IMR-90 (cell line): Measurements from ENCODE around the gene RABGAP1. TPM values are rescaled to one million over a fixed set of nuclear protein-coding genes. Genes with fewer than 3 reads are reported as not detected.

Experiments used
- ATAC-seq: fragments of 200-7000 bp; cut with Tn5 transposase; 2 replicates; pipeline ENCODE4 v1.9.1; 2020; ENCODE audit warnings: low read depth, mild to moderate bottlenecking, moderate library complexity
- BruUV-seq: library from RNA; stranded (reverse); fragments of 400-500 nt; replicated peaks from 2 replicates; lab custom pipeline; 2021; lab: Mats Ljungman, UMichigan
- CTCF ChIA-PET: fragments of 300-600 bp; formaldehyde crosslinking; extraction: SDS; loops from one replicate; lab custom pipeline; 2021; ENCODE audit warnings: antibody characterized with exemption; lab: Yijun Ruan, JAX
- POLR2A ChIA-PET: fragments of 300-600 bp; sonication (Branson Sonifier 250); formaldehyde crosslinking; loops from one replicate; lab custom pipeline; 2022; ENCODE audit warnings: antibody characterized with exemption; ENCODE audit not compliant: unreplicated experiment; lab: Charles Lee
- DNase-seq: peaks from one replicate; pipeline ENCODE4 v3.0.0; 2013
- H2AFZ ChIP-seq: replicated peaks from 2 replicates; pipeline ENCODE3; 2013; ENCODE audit warnings: low read length, mild to moderate bottlenecking; ENCODE audit not compliant: poor library complexity
- H2AK5ac ChIP-seq: 2 replicates; pipeline ENCODE4 v1.6.1; 2013; ENCODE audit warnings: low read depth, low read length, inconsistent platforms
- H2AK9ac ChIP-seq: replicated peaks from 2 replicates; pipeline ENCODE3; 2013; ENCODE audit warnings: mild to moderate bottlenecking, low read depth, low read length, moderate library complexity; ENCODE audit not compliant: poor library complexity
- H2BK120ac ChIP-seq: 2 replicates; pipeline ENCODE4 v1.6.1; 2013; ENCODE audit warnings: low read depth, low read length, inconsistent platforms
- H2BK15ac ChIP-seq: 3 replicates; pipeline ENCODE4 v1.6.1; 2013; ENCODE audit warnings: low read depth, low read length, inconsistent platforms
- H2BK20ac ChIP-seq: 2 replicates; pipeline ENCODE4 v1.6.1; 2013; ENCODE audit warnings: low read depth, mild to moderate bottlenecking, inconsistent platforms, low read length, moderate library complexity
- H2BK5ac ChIP-seq: 2 replicates; pipeline ENCODE4 v1.6.1; 2013; ENCODE audit warnings: mild to moderate bottlenecking, low read depth, low read length, inconsistent platforms; ENCODE audit not compliant: poor library complexity, severe bottlenecking
- H3K14ac ChIP-seq: replicated peaks from 2 replicates; pipeline ENCODE4 v1.6.1; 2013; ENCODE audit warnings: low read depth, low read length, inconsistent platforms
- H3K18ac ChIP-seq: 2 replicates; pipeline ENCODE4 v1.6.1; 2013; ENCODE audit warnings: low read depth, low read length, control low read depth
- H3K23ac ChIP-seq: 2 replicates; pipeline ENCODE4 v1.6.1; 2013; ENCODE audit warnings: low read depth, low read length, inconsistent platforms
- H3K27ac ChIP-seq: 2 replicates; pipeline ENCODE4 v1.5.1; 2013; ENCODE audit warnings: mild to moderate bottlenecking, control low read depth, low read length; ENCODE audit not compliant: insufficient read depth
- H3K27me3 ChIP-seq: 2 replicates; pipeline ENCODE4 v1.6.1; 2013; ENCODE audit warnings: low read length; ENCODE audit not compliant: control insufficient read depth, insufficient read depth
- H3K36me3 ChIP-seq: 2 replicates; pipeline ENCODE4 v1.6.1; 2013; ENCODE audit warnings: low read length, mixed read lengths; ENCODE audit not compliant: control insufficient read depth, insufficient read depth
- H3K4ac ChIP-seq: 2 replicates; pipeline ENCODE4 v1.6.1; 2013; ENCODE audit warnings: low read depth, low read length, inconsistent platforms
- H3K4me1 ChIP-seq: 2 replicates; pipeline ENCODE4 v1.6.1; 2013; ENCODE audit warnings: low read length, mixed read lengths; ENCODE audit not compliant: control insufficient read depth, insufficient read depth
- H3K4me2 ChIP-seq: 2 replicates; pipeline ENCODE4 v1.6.1; 2013; ENCODE audit warnings: low read depth, mild to moderate bottlenecking, control low read depth, low read length, moderate library complexity
- H3K4me3 ChIP-seq: 2 replicates; pipeline ENCODE4 v1.5.1; 2013; ENCODE audit warnings: low read depth, mild to moderate bottlenecking, control low read depth, low read length, moderate library complexity; ENCODE audit not compliant: insufficient read depth
- H3K56ac ChIP-seq: 2 replicates; pipeline ENCODE4 v1.6.1; 2013; ENCODE audit warnings: low read length, inconsistent platforms; ENCODE audit not compliant: insufficient read depth; ENCODE audit errors: extremely low read depth
- H3K79me1 ChIP-seq, 2 experiments: 2 replicates each; pipeline ENCODE4 v1.6.1; 2013; ENCODE audit warnings: low read length in 2 of 2, inconsistent platforms in 1 of 2, low read depth in 1 of 2
- H3K9ac ChIP-seq: 2 replicates; pipeline ENCODE4 v1.6.1; 2013; ENCODE audit warnings: low read depth, low read length, control low read depth
- H3K9me1 ChIP-seq: 2 replicates; pipeline ENCODE4 v1.6.1; 2013; ENCODE audit warnings: low read length, inconsistent platforms; ENCODE audit not compliant: insufficient read depth
- H3K9me3 ChIP-seq: 2 replicates; pipeline ENCODE4 v1.6.1; 2013; ENCODE audit warnings: low read length; ENCODE audit not compliant: control insufficient read depth, insufficient read depth
- H4K20me1 ChIP-seq: 2 replicates; pipeline ENCODE4 v1.6.1; 2013; ENCODE audit warnings: low read length, inconsistent platforms; ENCODE audit not compliant: insufficient read depth
- H4K5ac ChIP-seq: 2 replicates; pipeline ENCODE4 v1.6.1; 2013; ENCODE audit warnings: mild to moderate bottlenecking, low read depth, low read length, control low read depth
- H4K8ac ChIP-seq, 2 experiments: 2 replicates each; pipeline ENCODE4 v1.6.1; 2013; ENCODE audit warnings: low read depth in 2 of 2, low read length in 2 of 2, control low read depth in 1 of 2, inconsistent platforms in 1 of 2
- H4K91ac ChIP-seq: 2 replicates; pipeline ENCODE4 v1.6.1; 2013; ENCODE audit warnings: low read depth, low read length, inconsistent platforms; ENCODE audit not compliant: insufficient read depth
- CHD1 ChIP-seq: IDR thresholded peaks from 2 replicates; pipeline ENCODE4 v1.6.1; 2012; ENCODE audit warnings: low read depth, low read length, improper control_type of control experiment
- POLR2A ChIP-seq: IDR thresholded peaks from 2 replicates; pipeline ENCODE4 v1.6.1; 2012; ENCODE audit warnings: mild to moderate bottlenecking, low read depth, low read length
- SMC3 ChIP-seq: fragments of 150-350 bp; IDR thresholded peaks from 2 replicates; pipeline ENCODE4 v1.6.1; 2016; ENCODE audit warnings: low read depth, mild to moderate bottlenecking, antibody characterized with exemption, low read length, moderate library complexity
- WGBS, 2 experiments: methylation state at CpG; one replicate each; pipeline versions ENCODE4 v1.1.5 to v1.1.7; 2013; ENCODE audit warnings: missing lambda C conversion rate in 2 of 2; ENCODE audit not compliant: insufficient read length in 1 of 2; ENCODE audit errors: extremely low coverage in 2 of 2; 5-methylcytosine and 5-hydroxymethylcytosine counted together
- dilution Hi-C: fragments of 300-500 bp; cut with HindIII; formaldehyde crosslinking; loops from one replicate; pipeline ENCODE4 v1.14.3; 2018; ENCODE audit warnings: low sequenced_read_pairs; ENCODE audit not compliant: unreplicated experiment
- in situ Hi-C: fragments of 300-500 bp; cut with MboI; formaldehyde crosslinking; loops from 3 replicates; pipeline ENCODE4 v1.14.3; 2019; ENCODE audit warnings: low sequenced_read_pairs, inconsistent platforms, mixed read lengths
- intact Hi-C: fragments of 100-400 bp; cut with micrococcal nuclease; formaldehyde crosslinking; loops from 2 replicates; pipeline ENCODE4 v1.10.0; 2022
- polyA plus RNA-seq, 3 experiments: library from polyadenylated mRNA; depleted of rRNA; stranded (reverse); fragments of >200 nt; gene quantifications; 2 replicates each; pipeline ENCODE4 v1.2.3, GENCODE V29; 2012; ENCODE audit warnings: low replicate concordance in 1 of 3
- total RNA-seq: library from RNA; depleted of rRNA; stranded (reverse); fragments of >200 nt; gene quantifications from 2 replicates; pipeline ENCODE4 v1.2.3, GENCODE V29; 2012

The RABGAP1 gene
- total and polyA plus RNA-seq, 2 of the 4 experiments (the other 2 are of a cell fraction), result 20.0 to 53.9 TPM

GRCh38 chr9:123104807-123105206, 164.0 kb downstream of the RABGAP1 start:
- Histone ChIP-seq H3K18ac (no peak overlapping the region), H2BK20ac (no peak overlapping the region), H3K4ac (no peak overlapping the region), H2BK15ac (no peak overlapping the region), H2AK9ac (no peak overlapping the region), H3K79me1 (peaks cover 0 to 5% of the 10 kb centered on the region in 2 experiments; a peak in 1 of 4 replicates), H3K27ac (no peak overlapping the region), H2AFZ (no peak overlapping the region), H4K8ac (no peak overlapping the region), H3K4me2 (no peak overlapping the region), H4K5ac (no peak overlapping the region), H3K23ac (no peak overlapping the region), H3K9me1 (peaks cover 7% of the 10 kb centered on the region), H3K4me1 (peaks cover 7% of the 10 kb centered on the region; the same call in 1 of the 2 replicates), H3K4me3 (no peak overlapping the region), H3K9ac (no peak overlapping the region), H3K56ac (no peak overlapping the region), H4K20me1 (peaks cover 5% of the 10 kb centered on the region; the same call in 1 of the 2 replicates), H3K36me3 (peaks cover 61% of the 10 kb centered on the region), H3K14ac (no peak overlapping the region), H2BK120ac (no peak overlapping the region), H2BK5ac (no peak overlapping the region), H4K91ac (no peak overlapping the region), H3K27me3 (no peaks in the 10 kb centered on the region), H2AK5ac (no peak overlapping the region), H3K9me3 (no peaks in the 10 kb centered on the region)
- DNase-seq, result no peak
- in situ Hi-C loops, result no loop called here
- no peak for TF ChIP-seq SMC3
- no peak for TF ChIP-seq CHD1
- TF ChIP-seq POLR2A, result no peak
- BruUV-seq, result no TSS peak
- CTCF ChIA-PET, result no interaction called here
- ATAC-seq, result no peak
- intact Hi-C loops, result no loop called here
- dilution Hi-C loops, result no loop called here
- WGBS, 2 experiments, result no CpG with 5 or more reads among the region's 7 CpGs
- POLR2A ChIA-PET, result no interaction called here
